ENCODE data around the gene ASB6. TPM values are rescaled to one million over a fixed set of nuclear protein-coding genes. Genes with fewer than 3 reads are reported as not detected.

The ASB6 gene
- total RNA-seq, 1 experiment from 2014 or later = 21.0 TPM

DNA sequence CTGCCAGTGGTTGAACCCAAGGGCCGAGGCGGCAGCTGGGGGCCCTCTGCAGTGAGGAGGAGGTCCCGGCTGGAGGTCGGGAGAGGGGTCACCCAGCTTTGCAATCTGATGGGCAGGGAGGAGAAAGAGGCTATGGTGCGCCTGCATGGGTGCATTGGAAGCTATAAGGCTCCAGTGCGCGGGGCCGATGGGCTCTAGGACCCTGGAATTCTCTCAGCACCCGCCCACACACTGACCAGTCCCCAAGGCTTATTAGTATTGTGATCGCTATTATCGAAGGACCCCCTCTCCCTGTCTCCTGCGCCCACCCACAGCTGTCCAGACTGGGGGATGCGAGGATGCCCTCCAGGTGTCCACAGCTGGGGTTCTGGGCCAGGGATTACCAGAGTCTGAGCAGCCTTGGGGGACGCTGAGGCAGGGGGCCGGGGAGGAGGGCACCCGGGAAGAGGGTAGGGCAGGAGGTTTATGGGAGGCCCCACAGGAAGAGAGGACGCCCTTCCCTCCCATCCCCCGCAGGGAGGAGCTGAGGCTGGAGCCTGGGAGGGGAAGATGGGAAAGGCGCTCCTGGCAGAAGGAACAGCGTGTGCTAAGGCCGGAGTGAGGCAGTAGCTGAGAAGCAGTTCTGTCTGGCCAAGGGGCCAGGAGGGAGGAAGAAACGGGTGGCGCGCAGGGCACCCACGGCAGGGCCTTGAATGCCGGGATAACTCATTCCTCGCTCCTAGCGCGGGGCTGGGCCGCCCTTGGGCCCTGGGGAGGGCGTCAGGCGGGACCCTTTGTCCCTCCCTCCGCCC lies 45.2 kb downstream of the ASB6 start:
- H3K27ac ChIP-seq (ENCODE audit: insufficient read length, low read depth, low read length) = no peak overlapping the region
- Mint-ChIP-seq H3K27ac (no peak overlapping the region), H3K27me3 (ENCODE audit: low read depth) (peaks cover 54% of the 10 kb centered on the region), H3K9me3 (no peaks in the 10 kb centered on the region; a peak in 1 of 5 replicates), H3K36me3 (ENCODE audit: insufficient read depth in 1 of 3, low read depth in 3 of 3) (no peaks in the 10 kb centered on the region), H3K4me1 (peaks cover 36 to 44% of the 10 kb centered on the region in 2 experiments), H3K4me3 (peak overlapping the region; percentile 70 to 82)
- H3K4me1 ChIP-seq (ENCODE audit: insufficient read depth, low read length) = peaks cover 8% of the 10 kb centered on the region; the same call in 1 of the 2 replicates
- no peak overlapping the region for H2BK5ac ChIP-seq (ENCODE audit: insufficient read length, low read length)
- H3K18ac ChIP-seq (ENCODE audit: insufficient read length, low read depth, low read length) = peak overlapping the region; percentile 76
- H4K5ac ChIP-seq (ENCODE audit: insufficient read length, low read depth, low read length) = no peak overlapping the region
- H2BK12ac ChIP-seq (ENCODE audit: insufficient read length, low read depth, low read length) = no peak overlapping the region
- H4K20me1 ChIP-seq (ENCODE audit: control insufficient read depth, insufficient read depth, insufficient read length) = no peaks in the 10 kb centered on the region
- no peak overlapping the region for H2AFZ ChIP-seq (ENCODE audit: low read length)
- no peak overlapping the region; the same call in 1 of the 2 replicates for H2BK15ac ChIP-seq (ENCODE audit: low read depth, low read length)
- peak overlapping the region; percentile 68 for H3K4me2 ChIP-seq (ENCODE audit: insufficient read depth, insufficient read length, low read length)
- H3K79me1 ChIP-seq (ENCODE audit: insufficient read depth, low read depth, low read length, poor library complexity, severe bottlenecking) = no peaks in the 10 kb centered on the region
- H2BK20ac ChIP-seq (ENCODE audit: low read depth, low read length, poor library complexity, severe bottlenecking) = no peak overlapping the region
- no peak overlapping the region for H3K56ac ChIP-seq (ENCODE audit: insufficient read length, low read depth, low read length)
- no peak overlapping the region for H4K8ac ChIP-seq (replicated peaks; ENCODE audit: insufficient read length, low read depth, low read length)
- no peak overlapping the region for H3K9ac ChIP-seq (ENCODE audit: extremely low read depth, insufficient read length, low read length)
- no peak for TF ChIP-seq CTCF (conservative IDR thresholded peaks at IDR 0.05)
- peaks cover 4% of the 10 kb centered on the region; the same call in 1 of the 2 replicates for H3K27me3 ChIP-seq (ENCODE audit: insufficient read depth, low read length)
- no peak overlapping the region for H3K23ac ChIP-seq (ENCODE audit: insufficient read length, low read depth, low read length)
- DNase-seq = peak; percentile 87
- no peak overlapping the region for H3K4ac ChIP-seq (ENCODE audit: low read depth, low read length)
- H3K14ac ChIP-seq (ENCODE audit: insufficient read depth, low read length) = peak overlapping the region; percentile 45
- no peak overlapping the region for H4K91ac ChIP-seq (ENCODE audit: insufficient read length, low read depth, low read length)
- WGBS (ENCODE audit: extremely low coverage, insufficient read length, low lambda C conversion rate) = no CpG with 5 or more reads among the region's 33 CpGs
- peaks cover 12% of the 10 kb centered on the region for H3K23me2 ChIP-seq (ENCODE audit: insufficient read length, low read depth, low read length, poor library complexity, severe bottlenecking)
- H2AK5ac ChIP-seq (ENCODE audit: insufficient read length, low read length) = no peak overlapping the region
- no peak overlapping the region for H2BK120ac ChIP-seq (ENCODE audit: low read depth, low read length, poor library complexity, severe bottlenecking)
- H3K79me2 ChIP-seq (ENCODE audit: insufficient read depth, low read length) = no peaks in the 10 kb centered on the region
- H3K9me3 ChIP-seq (ENCODE audit: control insufficient read depth, low read depth, low read length) = no peaks in the 10 kb centered on the region
- H3T11ph ChIP-seq (ENCODE audit: low read length) = no peak overlapping the region

Measured in H9 (cell line).